Bronchial epithelial cell (primary cell): ENCODE results near the gene TLL2. TPM values are rescaled to one million over a fixed set of nuclear protein-coding genes. Genes with fewer than 3 reads are reported as not detected.

ENCODE experiments used
- DNase-seq: peaks from one replicate; pipeline ENCODE4 v3.0.0-alpha.2; 2010; ENCODE audit warnings: low read depth
- FAIRE-seq: peaks from 2 replicates; lab custom pipeline; 2011; peaks lifted over from hg19 to GRCh38; lab: Jason Lieb, UNC
- H3K27me3 ChIP-seq: 2 replicates; pipeline ENCODE4 v1.5.1; 2011; ENCODE audit warnings: low read length; ENCODE audit not compliant: control insufficient read depth, insufficient read depth
- H3K36me3 ChIP-seq: 2 replicates; pipeline ENCODE4 v1.5.1; 2011; ENCODE audit warnings: low read length; ENCODE audit not compliant: control insufficient read depth, insufficient read depth
- H3K4me3 ChIP-seq: 2 replicates; pipeline ENCODE4 v1.5.1; 2011; ENCODE audit warnings: mild to moderate bottlenecking, low read depth, low read length, control low read depth
- total RNA-seq: library from RNA; depleted of rRNA; stranded (reverse); fragments of >200 nt; gene quantifications from 2 replicates; pipeline ENCODE4 v1.2.1, GENCODE V29; 2014
- TF ChIP-seq, protein P1 (sequence below): IDR thresholded peaks from 2 replicates; pipeline ENCODE4 v1.5.1; 2011; ENCODE audit warnings: mild to moderate bottlenecking, moderate library complexity, low read length, control low read depth, inconsistent platforms; ENCODE audit not compliant: insufficient read depth, severe bottlenecking

Gene TLL2
- total RNA-seq, 1 donor from 2014 or later, result 0.26 TPM

DNA sequence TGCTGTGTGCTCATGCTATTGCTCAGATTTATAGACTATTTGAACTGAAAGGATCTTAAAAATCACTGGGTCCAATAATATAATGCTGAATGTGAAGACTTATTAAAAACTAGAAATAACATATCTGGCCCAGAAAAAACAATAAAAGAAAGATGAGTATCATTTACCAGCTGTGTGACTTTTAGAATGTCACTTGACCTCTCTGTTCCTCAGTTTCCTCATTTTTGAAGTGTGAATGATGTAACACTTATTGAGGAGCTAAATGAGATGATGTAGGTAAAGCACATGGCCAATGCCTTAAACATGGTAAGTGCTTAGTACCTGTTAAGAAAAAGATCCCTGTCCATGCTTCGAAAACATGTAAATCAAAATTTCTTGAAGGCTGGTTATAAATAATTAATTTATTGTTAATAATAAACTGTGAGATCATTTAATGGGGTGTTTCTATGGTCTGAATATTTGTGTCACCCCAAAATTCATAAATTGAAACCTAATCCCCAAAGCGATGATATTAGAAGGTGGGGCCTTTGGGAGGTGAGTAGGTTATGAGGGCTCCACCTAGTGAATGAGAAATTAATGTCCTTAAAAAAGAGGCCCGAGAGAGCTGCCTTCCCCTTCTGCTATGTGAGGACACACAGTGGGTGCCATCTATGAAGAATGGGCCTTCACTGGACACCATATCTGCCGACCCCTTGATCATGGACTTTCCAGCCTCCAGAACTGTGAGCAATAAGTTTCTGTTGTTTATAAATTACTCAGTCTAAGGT lies 196.5 kb downstream of the TLL2 start:
- TF ChIP-seq, protein P1, sequence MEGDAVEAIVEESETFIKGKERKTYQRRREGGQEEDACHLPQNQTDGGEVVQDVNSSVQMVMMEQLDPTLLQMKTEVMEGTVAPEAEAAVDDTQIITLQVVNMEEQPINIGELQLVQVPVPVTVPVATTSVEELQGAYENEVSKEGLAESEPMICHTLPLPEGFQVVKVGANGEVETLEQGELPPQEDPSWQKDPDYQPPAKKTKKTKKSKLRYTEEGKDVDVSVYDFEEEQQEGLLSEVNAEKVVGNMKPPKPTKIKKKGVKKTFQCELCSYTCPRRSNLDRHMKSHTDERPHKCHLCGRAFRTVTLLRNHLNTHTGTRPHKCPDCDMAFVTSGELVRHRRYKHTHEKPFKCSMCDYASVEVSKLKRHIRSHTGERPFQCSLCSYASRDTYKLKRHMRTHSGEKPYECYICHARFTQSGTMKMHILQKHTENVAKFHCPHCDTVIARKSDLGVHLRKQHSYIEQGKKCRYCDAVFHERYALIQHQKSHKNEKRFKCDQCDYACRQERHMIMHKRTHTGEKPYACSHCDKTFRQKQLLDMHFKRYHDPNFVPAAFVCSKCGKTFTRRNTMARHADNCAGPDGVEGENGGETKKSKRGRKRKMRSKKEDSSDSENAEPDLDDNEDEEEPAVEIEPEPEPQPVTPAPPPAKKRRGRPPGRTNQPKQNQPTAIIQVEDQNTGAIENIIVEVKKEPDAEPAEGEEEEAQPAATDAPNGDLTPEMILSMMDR, result no peak
- FAIRE-seq, result no peak
- DNase-seq, result no peak
- Histone ChIP-seq H3K4me3 (no peak overlapping the region), H3K27me3 (peaks cover 2% of the 10 kb centered on the region), H3K36me3 (no peaks in the 10 kb centered on the region)

Other genes with a start within 250 kb of the TLL2 start
- 2.6 and 9.2 TPM in 2 replicates for gene BLNK, start 242.4 kb downstream of the TLL2 start, total RNA-seq
- gene DNTT, start 209.5 kb downstream of the TLL2 start, total RNA-seq, result not detected in 2 replicates
- gene OPALIN, start 154.9 kb downstream of the TLL2 start, total RNA-seq, result not detected in 2 replicates
- 121 and 145 TPM in 2 replicates for gene TM9SF3, start 73.1 kb upstream of the TLL2 start, total RNA-seq
- 2.1 and 5.2 TPM in 2 replicates for gene PIK3AP1, start 206.6 kb upstream of the TLL2 start, total RNA-seq